Measurements from ENCODE around the gene GLUD1. TPM values are rescaled to one million over a fixed set of nuclear protein-coding genes. Genes with fewer than 3 reads are reported as not detected.
"Not testable (repeated sequence)": the region's sequence is repeated elsewhere in the genome, so short reads cannot be mapped to it uniquely, and the experiment has no call there.

Gene GLUD1
- total RNA-seq, 4 donors from 2014 or later, result 114 to 204 (median 130) TPM

- TF ChIP-seq CTCF (IDR thresholded peaks at IDR 0.05), result no peak
- TF ChIP-seq POLR2A (IDR thresholded peaks at IDR 0.05), result no peak
- 65 to 71% methylated on average over 11 of the region's 11 CpGs for WGBS, 2 donors
- intact Hi-C loops (cut with DNase I), result no loop called here
- no peak overlapping the region for H3K27ac ChIP-seq
- H3K9me3 ChIP-seq, result no peaks in the 10 kb centered on the region
- H3K4me1 ChIP-seq, result peaks cover 8 to 52% (median 16%) of the 10 kb centered on the region in 3 donors
- no peak for DNase-seq
- H3K4me3 ChIP-seq, result no peak overlapping the region
- H3K27me3 ChIP-seq, result no peaks in the 10 kb centered on the region
- H3K36me3 ChIP-seq, result peaks cover 0 to 28% (median 5%) of the 10 kb centered on the region in 3 donors
Measured at GRCh38 chr10:87079106-87079836, 15.4 kb downstream of the GLUD1 start.

GRCh38 chr10:87076421-87076820, 18.2 kb downstream of the GLUD1 start:
- 68 to 90% methylated on average over 2 of the region's 2 CpGs for WGBS, 2 donors
- Histone ChIP-seq H3K4me1 (peaks cover 0 to 24% (median 0%) of the 10 kb centered on the region in 3 donors), H3K36me3 (peaks cover 0 to 57% (median 13%) of the 10 kb centered on the region in 3 donors)
- H3K27me3 ChIP-seq; H3K4me3 ChIP-seq; H3K9me3 ChIP-seq; intact Hi-C loops (cut with DNase I); H3K27ac ChIP-seq; DNase-seq: not testable (repeated sequence)

- peaks cover 0 to 96% (median 23%) of the 10 kb centered on the region in 3 donors for H3K36me3 ChIP-seq
Measured at GRCh38 chr10:87072449-87072848, 22.2 kb downstream of the GLUD1 start.

GRCh38 chr10:87068281-87068680, 26.4 kb downstream of the GLUD1 start:
- Histone ChIP-seq H3K36me3 (peaks cover 0 to 100% (median 24%) of the 10 kb centered on the region in 3 donors), H3K4me1 (no peaks in the 10 kb centered on the region), H3K27ac (no peak overlapping the region), H3K4me3 (no peak overlapping the region), H3K9me3 (no peaks in the 10 kb centered on the region), H3K27me3 (no peaks in the 10 kb centered on the region)
- intact Hi-C loops (cut with DNase I), result no loop called here
- no peak for TF ChIP-seq POLR2A (IDR thresholded peaks at IDR 0.05)
- no peak for TF ChIP-seq CTCF (IDR thresholded peaks at IDR 0.05)
- no peak for DNase-seq
- WGBS, 2 donors, result 86 to 100% methylated on average over 1 of the region's 1 CpG

More at GRCh38 chr10:87072449-87072848, 22.2 kb downstream of the GLUD1 start:
- Histone ChIP-seq H3K4me3 (no peak overlapping the region), H3K27me3 (no peaks in the 10 kb centered on the region), H3K4me1 (peaks cover 0 to 7% (median 0%) of the 10 kb centered on the region in 3 donors), H3K27ac (no peak overlapping the region), H3K9me3 (no peaks in the 10 kb centered on the region)
- no peak for DNase-seq
- intact Hi-C loops (cut with DNase I), result no loop called here
- TF ChIP-seq POLR2A (IDR thresholded peaks at IDR 0.05) (no peak), CTCF (IDR thresholded peaks at IDR 0.05) (no peak)
- WGBS, 2 donors, result 73 to 84% methylated on average over 2 of the region's 2 CpGs

DNA sequence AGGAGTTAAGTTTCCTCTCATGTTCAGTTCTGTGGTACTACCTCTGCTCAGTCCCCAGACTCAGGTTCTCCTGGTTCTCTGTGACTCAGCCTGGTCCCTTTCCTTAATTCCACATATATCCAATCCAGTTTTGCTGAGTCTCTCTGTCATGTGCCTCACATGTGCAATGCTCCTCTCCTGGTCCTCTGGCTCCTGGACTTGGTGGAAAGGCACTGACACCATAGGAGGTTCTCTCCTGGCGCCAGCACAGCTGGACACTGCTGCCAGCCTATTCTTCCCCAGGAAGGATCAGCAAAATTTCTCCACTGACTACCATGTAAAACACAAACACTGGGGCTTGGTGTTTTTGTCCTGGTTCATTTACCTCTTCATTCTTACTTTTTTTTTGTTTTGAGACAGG, 27.8 kb downstream of the GLUD1 start:
- WGBS, 2 donors, result 86 to 100% methylated on average over 1 of the region's 1 CpG
- H3K36me3 ChIP-seq, result peaks cover 0 to 100% (median 25%) of the 10 kb centered on the region in 3 donors
- no peak overlapping the region for H3K4me3 ChIP-seq
- H3K27ac ChIP-seq, result no peak overlapping the region
- no peak for DNase-seq
- intact Hi-C loops (cut with DNase I), result no loop called here
- H3K27me3 ChIP-seq, result no peaks in the 10 kb centered on the region
- no peak for TF ChIP-seq POLR2A (IDR thresholded peaks at IDR 0.05)
- no peak for TF ChIP-seq CTCF (IDR thresholded peaks at IDR 0.05)
- H3K4me1 ChIP-seq, result no peaks in the 10 kb centered on the region
- no peaks in the 10 kb centered on the region for H3K9me3 ChIP-seq

Measured in esophagus squamous epithelium (tissue), 5 donors.